Thyroid gland (tissue), 4 donors: ENCODE data around the gene GPC1. TPM values are rescaled to one million over a fixed set of nuclear protein-coding genes. Genes with fewer than 3 reads are reported as not detected.

ENCODE experiments used
- DNase-seq, 2 donors: peaks; one replicate each; pipeline ENCODE4 v3.0.0-alpha.2; 2019
- H3K27ac ChIP-seq, 3 donors: fragments of 200-600 bp; sonication (generic); 1 replicate in 2 of 3; 2 replicates in 1 of 3; pipeline ENCODE4 v1.5.1; 2016 to 2019; ENCODE audit warnings: mild to moderate bottlenecking in 1 of 3, moderate library complexity in 1 of 3
- H3K27me3 ChIP-seq: fragments of 200-600 bp; sonication (generic); one replicate; pipeline ENCODE4 v1.5.1; 2019
- H3K36me3 ChIP-seq, 2 donors: fragments of 200-600 bp; sonication (generic); one replicate each; pipeline ENCODE4 v1.5.1; 2016 to 2019
- H3K4me1 ChIP-seq, 2 donors: fragments of 200-600 bp; sonication (generic); one replicate each; pipeline ENCODE4 v1.5.1; 2017 to 2019
- H3K4me3 ChIP-seq, 3 donors: fragments of 200-600 bp; sonication (generic); replicated peaks in 1 of 3; 1 replicate in 2 of 3; 2 replicates in 1 of 3; pipeline ENCODE4 v1.5.1; 2016; ENCODE audit warnings: mild to moderate bottlenecking in 1 of 3
- H3K9me3 ChIP-seq: fragments of 200-600 bp; sonication (generic); one replicate; pipeline ENCODE4 v1.5.1; 2017
- POLR2A ChIP-seq, 2 donors: fragments of 450-650 bp; IDR thresholded peaks; one replicate each; pipeline ENCODE4 v1.6.1; 2017; ENCODE audit warnings: antibody characterized with exemption in 2 of 2, mild to moderate bottlenecking in 2 of 2, moderate library complexity in 1 of 2
- WGBS, 2 donors: methylation state at CpG; one replicate each; pipeline ENCODE4 v1.1.5; 2017; 5-methylcytosine and 5-hydroxymethylcytosine counted together
- intact Hi-C: fragments of 100-400 bp; cut with DNase I; formaldehyde crosslinking; loops from one replicate; pipeline ENCODE4 v1.15.1; 2023
- total RNA-seq, 4 donors: library from RNA; depleted of rRNA; stranded (reverse); fragments of >200 nt; gene quantifications; one replicate each; pipeline ENCODE4 v1.2.3, GENCODE V29; 2016
- TF ChIP-seq, protein P1 (sequence below), 6 experiments: fragments of 200-600 bp in 3 of 6; fragments of 450-650 bp in 3 of 6; sonication (generic) in 3 of 6; IDR thresholded peaks; one replicate each; pipeline ENCODE4 v1.5.1; 2016 to 2019; ENCODE audit warnings: antibody characterized with exemption in 6 of 6, mild to moderate bottlenecking in 2 of 6, inconsistent platforms in 1 of 6, moderate library complexity in 1 of 6

GPC1 gene
- total RNA-seq, 4 donors from 2014 or later, result 14.1 to 35.5 (median 26.8) TPM

DNA sequence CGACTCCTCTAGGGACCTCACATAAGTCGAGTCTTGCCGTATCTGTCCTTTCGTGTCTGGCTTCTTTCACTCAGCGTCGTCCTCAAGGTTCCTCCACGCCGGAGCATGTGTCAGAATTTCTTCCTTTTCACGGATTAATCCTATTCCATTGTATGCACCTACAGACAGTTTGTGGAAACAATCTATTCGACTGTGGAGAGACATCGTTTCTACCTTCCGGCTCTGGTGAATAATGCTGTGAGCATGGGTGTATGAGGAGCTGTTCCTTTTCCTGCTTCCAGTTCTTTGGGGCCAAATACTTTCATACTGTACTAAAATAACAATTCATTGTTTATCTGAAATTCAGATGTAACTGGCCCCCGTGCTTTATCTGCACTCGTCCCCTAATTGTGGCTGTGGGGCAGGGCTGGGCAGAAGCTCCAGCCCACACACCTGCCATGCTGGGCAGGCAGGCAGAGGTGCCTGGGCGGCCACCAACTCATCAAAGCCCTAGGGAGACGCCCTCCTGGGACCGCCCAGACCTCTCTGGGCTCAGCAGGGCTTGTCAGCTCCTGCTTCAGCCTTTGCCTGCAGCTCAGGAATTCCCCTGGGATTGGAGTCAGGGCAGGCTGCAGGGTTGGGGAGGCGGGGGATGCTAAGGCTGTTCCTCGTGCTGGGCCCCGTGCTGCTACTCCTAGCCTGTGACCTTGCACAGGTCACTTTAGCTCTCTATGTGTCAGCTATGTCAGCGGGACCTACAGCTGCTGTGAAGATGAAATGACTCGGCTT, 14.5 kb downstream of the GPC1 start:
- H3K4me3 ChIP-seq, result no peak overlapping the region
- DNase-seq, result no peak
- 67 to 78% methylated on average over 18 to 22 of the region's 22 CpGs for WGBS, 2 donors
- H3K9me3 ChIP-seq, result no peaks in the 10 kb centered on the region
- H3K27me3 ChIP-seq, result no peaks in the 10 kb centered on the region
- TF ChIP-seq POLR2A (IDR thresholded peaks at IDR 0.05), result no peak
- TF ChIP-seq, protein P1, sequence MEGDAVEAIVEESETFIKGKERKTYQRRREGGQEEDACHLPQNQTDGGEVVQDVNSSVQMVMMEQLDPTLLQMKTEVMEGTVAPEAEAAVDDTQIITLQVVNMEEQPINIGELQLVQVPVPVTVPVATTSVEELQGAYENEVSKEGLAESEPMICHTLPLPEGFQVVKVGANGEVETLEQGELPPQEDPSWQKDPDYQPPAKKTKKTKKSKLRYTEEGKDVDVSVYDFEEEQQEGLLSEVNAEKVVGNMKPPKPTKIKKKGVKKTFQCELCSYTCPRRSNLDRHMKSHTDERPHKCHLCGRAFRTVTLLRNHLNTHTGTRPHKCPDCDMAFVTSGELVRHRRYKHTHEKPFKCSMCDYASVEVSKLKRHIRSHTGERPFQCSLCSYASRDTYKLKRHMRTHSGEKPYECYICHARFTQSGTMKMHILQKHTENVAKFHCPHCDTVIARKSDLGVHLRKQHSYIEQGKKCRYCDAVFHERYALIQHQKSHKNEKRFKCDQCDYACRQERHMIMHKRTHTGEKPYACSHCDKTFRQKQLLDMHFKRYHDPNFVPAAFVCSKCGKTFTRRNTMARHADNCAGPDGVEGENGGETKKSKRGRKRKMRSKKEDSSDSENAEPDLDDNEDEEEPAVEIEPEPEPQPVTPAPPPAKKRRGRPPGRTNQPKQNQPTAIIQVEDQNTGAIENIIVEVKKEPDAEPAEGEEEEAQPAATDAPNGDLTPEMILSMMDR (IDR thresholded peaks at IDR 0.05), result no peak
- H3K4me1 ChIP-seq, result peaks cover 0 to 16% of the 10 kb centered on the region in 2 donors
- intact Hi-C loops, result no loop called here
- no peaks in the 10 kb centered on the region for H3K36me3 ChIP-seq
- H3K27ac ChIP-seq, result no peak overlapping the region

DNA sequence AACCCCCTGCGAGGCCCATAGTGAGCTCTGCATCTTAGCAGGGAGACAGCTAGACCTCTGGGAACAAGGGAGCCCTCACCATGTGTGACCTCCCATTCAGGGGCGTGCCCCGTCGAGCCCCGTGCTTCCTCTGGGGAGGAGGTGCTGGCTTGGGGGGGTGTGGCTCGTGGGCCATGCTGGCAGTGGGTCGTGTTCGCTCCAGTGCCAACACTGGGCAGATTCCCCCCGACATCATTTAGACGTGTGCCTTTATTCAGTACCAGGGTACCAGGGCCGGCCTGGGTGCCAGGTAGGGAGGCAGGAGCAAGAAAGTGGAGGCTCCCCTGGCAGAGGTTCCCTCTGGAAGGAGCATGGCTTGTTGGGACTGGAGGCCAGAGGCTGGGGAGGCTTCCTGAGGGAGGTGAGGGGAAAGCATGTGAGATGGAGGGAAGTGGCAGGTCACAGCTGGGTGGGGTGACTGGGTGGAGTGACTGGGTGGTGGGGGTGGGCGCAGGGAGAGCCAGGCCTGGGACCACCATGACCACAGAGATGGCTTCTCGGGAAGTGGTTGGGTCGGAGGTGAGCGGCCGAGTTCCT, 15.2 kb downstream of the GPC1 start:
- no peaks in the 10 kb centered on the region for H3K27me3 ChIP-seq
- TF ChIP-seq, protein P1 (IDR thresholded peaks at IDR 0.05), result no peak
- TF ChIP-seq POLR2A (IDR thresholded peaks at IDR 0.05), result no peak
- peaks cover 5 to 23% of the 10 kb centered on the region in 2 donors for H3K4me1 ChIP-seq
- 86 to 89% methylated on average over 7 to 16 of the region's 16 CpGs for WGBS, 2 donors
- H3K27ac ChIP-seq, result no peak overlapping the region
- no peaks in the 10 kb centered on the region for H3K9me3 ChIP-seq
- no peak overlapping the region for H3K4me3 ChIP-seq
- H3K36me3 ChIP-seq, result no peaks in the 10 kb centered on the region
- intact Hi-C loops, result no loop called here
- no peak for DNase-seq

DNA sequence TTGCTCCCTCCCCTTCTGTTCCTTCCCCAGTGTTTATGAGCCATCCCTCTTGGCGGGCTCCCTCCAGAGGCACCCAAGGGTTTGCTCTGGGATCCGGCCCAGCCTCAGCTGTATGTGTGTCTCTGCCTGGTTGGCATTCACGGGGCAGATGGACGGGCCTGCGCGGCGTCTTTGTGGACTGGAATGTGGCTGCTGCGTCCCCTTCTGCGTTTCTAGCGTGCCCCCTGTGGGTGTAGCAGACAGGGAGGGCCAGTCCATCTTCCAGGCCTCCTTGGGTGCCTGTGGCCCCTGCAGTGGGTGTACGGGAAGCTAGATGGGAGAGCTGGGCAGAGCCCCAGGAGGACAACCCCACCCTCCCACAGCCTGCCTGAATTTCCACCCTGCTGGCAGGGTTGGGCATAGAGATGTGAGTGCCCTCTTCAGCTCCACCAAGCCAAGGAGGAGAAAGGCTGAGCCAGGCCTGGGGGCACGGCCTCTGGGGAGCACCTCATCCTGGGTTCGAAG, 15.7 kb downstream of the GPC1 start:
- H3K27me3 ChIP-seq, result no peaks in the 10 kb centered on the region
- WGBS, 2 donors, result 86 to 95% methylated on average over 11 of the region's 13 CpGs
- intact Hi-C loops, result no loop called here
- TF ChIP-seq, protein P1 (IDR thresholded peaks at IDR 0.05), result no peak
- TF ChIP-seq POLR2A (IDR thresholded peaks at IDR 0.05), result no peak
- no peak for DNase-seq
- H3K27ac ChIP-seq, result no peak overlapping the region
- H3K9me3 ChIP-seq, result no peaks in the 10 kb centered on the region
- H3K4me1 ChIP-seq, result peaks cover 9 to 28% of the 10 kb centered on the region in 2 donors
- no peaks in the 10 kb centered on the region for H3K36me3 ChIP-seq
- no peak overlapping the region for H3K4me3 ChIP-seq

DNA sequence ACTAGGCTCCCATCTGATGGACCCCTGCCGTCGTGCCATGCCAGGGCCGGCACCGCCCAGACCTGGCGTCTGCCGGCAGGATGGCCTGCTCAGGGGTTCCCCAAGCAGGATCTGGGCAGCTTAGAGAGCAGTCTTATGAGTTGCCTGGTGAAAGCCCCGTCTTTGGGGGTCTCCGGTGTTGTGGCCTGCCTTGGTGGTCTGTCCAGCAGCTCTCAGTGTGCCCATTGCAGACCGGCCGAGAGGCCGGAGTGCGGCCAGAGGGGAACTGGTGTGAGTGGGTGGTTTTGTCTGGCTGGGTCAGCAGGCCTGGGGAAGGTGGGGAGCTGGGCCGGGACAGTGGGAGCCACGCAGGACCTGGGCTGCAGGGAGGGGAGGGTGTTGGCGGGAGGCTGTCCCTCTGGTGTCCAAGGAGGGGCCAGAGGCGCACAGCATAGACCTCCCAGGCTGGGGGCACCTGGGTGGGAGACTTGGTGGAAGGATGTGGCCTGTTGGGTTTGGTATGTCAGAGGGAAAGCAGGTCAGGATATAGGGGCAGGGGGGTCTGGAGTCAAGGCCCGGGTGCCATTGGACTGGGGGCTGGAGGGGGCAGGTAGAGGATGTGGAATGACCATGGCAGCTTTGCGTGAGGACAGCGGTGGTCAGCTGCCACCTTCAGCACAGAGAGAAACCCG, 16.5 kb downstream of the GPC1 start:
- Histone ChIP-seq H3K36me3 (no peaks in the 10 kb centered on the region), H3K27ac (no peak overlapping the region), H3K9me3 (no peaks in the 10 kb centered on the region), H3K27me3 (no peaks in the 10 kb centered on the region), H3K4me3 (peak overlapping the region in 1 of 3 donors; percentile 37), H3K4me1 (peaks cover 9 to 32% of the 10 kb centered on the region in 2 donors)
- 54 to 71% methylated on average over 11 to 13 of the region's 20 CpGs for WGBS, 2 donors
- no peak for DNase-seq
- TF ChIP-seq POLR2A (IDR thresholded peaks at IDR 0.05), result no peak
- TF ChIP-seq, protein P1 (IDR thresholded peaks at IDR 0.05), result no peak
- intact Hi-C loops, result no loop called here
